ENCODE data around the gene NOXA1. TPM values are rescaled to one million over a fixed set of nuclear protein-coding genes. Genes with fewer than 3 reads are reported as not detected.

The NOXA1 gene
- 10 to 100 TPM; 19.7 to 53.9 (median 40.8) TPM for total RNA-seq

DNA sequence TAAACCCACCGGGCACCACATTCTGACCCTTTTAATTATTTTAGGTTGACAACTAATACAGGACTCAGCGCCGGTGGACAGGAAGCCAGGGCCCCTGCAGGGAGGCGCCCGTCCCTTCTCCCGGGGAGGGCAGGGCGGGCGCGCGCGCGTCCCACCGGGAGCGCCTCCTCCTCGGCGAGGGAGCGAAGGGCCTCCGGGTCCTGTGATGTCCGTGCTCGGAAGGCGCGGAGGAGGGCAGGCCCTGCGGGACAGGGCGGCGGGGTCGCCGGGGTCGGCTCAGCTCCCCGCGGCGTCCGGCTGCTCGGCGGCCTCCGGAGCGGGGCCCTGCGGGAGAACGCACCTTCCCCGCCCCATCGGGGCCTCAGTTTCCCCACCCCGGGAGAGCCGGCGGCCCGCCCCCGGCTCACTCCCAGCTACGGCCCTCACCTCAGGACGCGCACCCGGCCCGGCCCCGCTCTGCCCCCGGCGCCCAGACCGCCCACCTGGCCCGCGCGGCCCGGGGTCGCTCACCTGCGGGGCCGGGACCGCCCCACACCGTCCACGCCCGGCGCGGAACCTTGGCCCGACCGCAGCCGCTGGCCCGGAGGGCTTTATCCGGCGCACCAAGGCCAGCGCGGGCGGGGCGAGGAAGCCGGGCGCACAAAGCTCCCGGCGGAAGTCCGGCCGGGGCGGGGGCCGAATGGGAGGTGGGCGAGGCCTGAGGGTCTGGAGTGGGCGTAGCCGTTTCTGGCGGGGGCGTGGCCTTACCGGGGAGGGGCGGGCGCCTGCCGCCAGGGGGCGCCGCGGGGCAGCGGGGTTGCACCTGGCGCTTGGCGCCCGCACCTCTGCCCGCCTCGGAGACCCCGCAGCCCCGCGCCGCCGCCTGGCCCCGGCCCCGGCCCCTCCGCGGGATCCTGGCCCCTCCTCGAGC lies at the start of gene NOXA1, which contains the start of gene EXD3:
Gene NOXA1, plus strand, starts transcription at position 790 of the 910 bp plus-strand sequence. CDS start 137 bp downstream, outside the sequence.
Gene EXD3, minus strand, starts transcription at position 559 of the 910 bp plus-strand sequence. CDS start 27,805 bp downstream, outside the sequence.
- Histone ChIP-seq H3K27ac (peak within 1 kb of the TSS; percentile 83 to 95 (median 90)), H3K9me3 (no peaks in the 10 kb centered on the region), H3K4me3 (peak within 1 kb of the TSS; percentile 59 to 99 (median 97)), H3K4me1 (peaks cover 6 to 36% (median 34%) of the 10 kb centered on the region in 4 donors), H3K36me3 (no peaks in the 10 kb centered on the region), H3K27me3 (no peaks in the 10 kb centered on the region)
- DNase-seq = peak; percentile 97
- in situ Hi-C loops (cut with MboI; ENCODE audit: low pct_ligation_motif_present in 1 of 4, low pct_unique_long_range_greater_than_20kb in 1 of 4, low sequenced_read_pairs in 3 of 4) = loop anchor here in 2 of 4 donors (25.0 kb wide), 1 partner anchor 136 kb away; the partner anchor contains the start of gene TOR4A (in 2 of the 2)
- WGBS, 2 donors (ENCODE audit: low coverage in 1 of 2) = 0% methylated on average over 51 of the region's 113 CpGs; no CpG with 5 or more reads in 1 of the 2 donors
- TF ChIP-seq EP300 (IDR thresholded peaks at IDR 0.05; ENCODE audit: low read depth) = no peak
- TF ChIP-seq POLR2A (IDR thresholded peaks at IDR 0.05) = peak; percentile 18
- TF ChIP-seq CTCF (IDR thresholded peaks at IDR 0.05) = peak; percentile 35 to 81 (median 68)
- TF ChIP-seq POLR2AphosphoS5 (IDR thresholded peaks at IDR 0.05) = peak; percentile 35 to 74 (median 70)
- intact Hi-C loops (cut with DNase I; ENCODE audit: low total_unique reads) = no loop called here

DNA sequence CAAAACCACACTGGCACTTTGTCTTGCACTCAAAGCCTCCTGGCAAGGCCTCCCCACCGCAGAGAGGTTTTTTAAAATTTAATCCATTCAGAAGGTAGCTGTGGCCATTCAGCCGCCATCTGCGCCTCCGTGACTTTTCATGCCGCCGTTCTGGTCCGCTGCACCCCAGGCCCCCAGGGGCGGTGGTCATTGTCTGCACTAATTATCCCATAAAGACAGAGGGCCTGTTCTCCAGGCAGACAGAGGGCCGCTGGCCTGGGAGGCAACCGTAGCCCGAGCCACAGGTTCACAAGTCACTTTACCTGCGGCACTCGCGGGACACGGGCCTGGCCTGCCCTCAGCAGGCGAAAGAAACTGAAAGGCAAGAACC lies 49.6 kb upstream of the NOXA1 start:
- Histone ChIP-seq H3K9me3 (no peaks in the 10 kb centered on the region), H3K27ac (no peak overlapping the region), H3K27me3 (no peaks in the 10 kb centered on the region), H3K4me3 (no peak overlapping the region), H3K4me1 (no peaks in the 10 kb centered on the region), H3K36me3 (no peaks in the 10 kb centered on the region)
- intact Hi-C loops (cut with DNase I; ENCODE audit: low total_unique reads) (no loop called here), in situ Hi-C loops (cut with MboI; ENCODE audit: low pct_ligation_motif_present in 1 of 4, low pct_unique_long_range_greater_than_20kb in 1 of 4, low sequenced_read_pairs in 3 of 4) (no loop called here)
- no peak for DNase-seq
- 89 to 100% methylated on average over 2 to 16 of the region's 16 CpGs for WGBS, 2 donors (ENCODE audit: low coverage in 1 of 2)
- TF ChIP-seq EP300 (IDR thresholded peaks at IDR 0.05; ENCODE audit: low read depth) (no peak), CTCF (IDR thresholded peaks at IDR 0.05) (no peak), POLR2AphosphoS5 (IDR thresholded peaks at IDR 0.05) (no peak), POLR2A (IDR thresholded peaks at IDR 0.05) (no peak)

GRCh38 chr9:137374131-137374845 lies 48.9 kb upstream of the NOXA1 start:
- in situ Hi-C loops (cut with MboI; ENCODE audit: low pct_ligation_motif_present in 1 of 4, low pct_unique_long_range_greater_than_20kb in 1 of 4, low sequenced_read_pairs in 3 of 4) = no loop called here
- no peak for DNase-seq
- no peak overlapping the region for H3K4me3 ChIP-seq
- no peaks in the 10 kb centered on the region for H3K4me1 ChIP-seq
- intact Hi-C loops (cut with DNase I; ENCODE audit: low total_unique reads) = no loop called here
- H3K27ac ChIP-seq = no peak overlapping the region
- 96 to 100% methylated on average over 1 to 37 of the region's 37 CpGs for WGBS, 2 donors (ENCODE audit: low coverage in 1 of 2)
- H3K27me3 ChIP-seq = no peaks in the 10 kb centered on the region
- H3K9me3 ChIP-seq = no peaks in the 10 kb centered on the region
- no peaks in the 10 kb centered on the region for H3K36me3 ChIP-seq
- TF ChIP-seq POLR2AphosphoS5 (IDR thresholded peaks at IDR 0.05) (no peak), POLR2A (IDR thresholded peaks at IDR 0.05) (no peak), EP300 (IDR thresholded peaks at IDR 0.05; ENCODE audit: low read depth) (no peak), CTCF (IDR thresholded peaks at IDR 0.05) (no peak)

All from transverse colon (tissue), 4 donors.